Gastroesophageal sphincter (tissue), 3 donors: ENCODE results near the gene SH3RF3.

Source experiments
- CTCF ChIP-seq, 4 experiments: fragments of 200-600 bp in 2 of 4; fragments of 450-650 bp in 2 of 4; sonication (generic) in 1 of 4; IDR thresholded peaks; one replicate each; pipeline ENCODE4 v1.5.1; 2017 to 2019; ENCODE audit warnings: antibody characterized with exemption in 4 of 4, mild to moderate bottlenecking in 2 of 4, moderate library complexity in 2 of 4
- POLR2A ChIP-seq, 2 donors: fragments of 450-650 bp; IDR thresholded peaks; one replicate each; pipeline ENCODE4 v1.6.1; 2017; ENCODE audit warnings: antibody characterized with exemption in 2 of 2, mild to moderate bottlenecking in 2 of 2, moderate library complexity in 1 of 2

GRCh38 chr2:109324861-109325260 lies 195.9 kb downstream of the SH3RF3 start:
- no peak for TF ChIP-seq POLR2A (IDR thresholded peaks at IDR 0.05)
- peak in 2 of 4 experiments; percentile 3 to 21 for TF ChIP-seq CTCF (IDR thresholded peaks at IDR 0.05)
